OCI-LY3 (cell line): ENCODE measurements around the gene CYTH4.

Experiments
- CTCF ChIP-seq: fragments of 200-600, 300-600 bp; sonication (generic); IDR thresholded peaks from 2 replicates; pipeline ENCODE4 v1.5.1; 2014; ENCODE audit warnings: antibody characterized with exemption, low read length, low read depth
- EZH2phosphoT487 ChIP-seq: fragments of 200-600 bp; shearing (Covaris generic); IDR thresholded peaks from 2 replicates; pipeline ENCODE4 v1.6.1; 2018; ENCODE audit warnings: antibody characterized with exemption, mixed run types, low read depth

GRCh38 chr22:37295213-37295886 is 13.0 kb downstream of the CYTH4 start:
- no peak for TF ChIP-seq CTCF
- TF ChIP-seq EZH2phosphoT487 = no peak
